Uterus (tissue), 4 donors: ENCODE results near the gene TRAPPC2L. TPM values are rescaled to one million over a fixed set of nuclear protein-coding genes. Genes with fewer than 3 reads are reported as not detected.
"Not testable (repeated sequence)": the region's sequence is repeated elsewhere in the genome, so short reads cannot be mapped to it uniquely, and the experiment has no call there.

Source experiments
- DNase-seq, 2 donors: peaks; one replicate each; pipeline ENCODE4 v3.0.0-alpha.2; 2019 to 2020
- H3K27ac ChIP-seq, 2 donors: fragments of 200-600 bp; sonication (generic); 1 replicate in 1 of 2; 2 replicates in 1 of 2; pipeline ENCODE4 v1.5.1; 2016 to 2018
- H3K27me3 ChIP-seq, 2 donors: fragments of 200-600 bp; sonication (generic); one replicate each; pipeline ENCODE4 v1.5.1; 2018 to 2019; ENCODE audit warnings: control low read depth in 1 of 2
- H3K36me3 ChIP-seq, 2 donors: fragments of 200-600 bp; sonication (generic); one replicate each; pipeline ENCODE4 v1.5.1; 2019; ENCODE audit warnings: control low read depth in 1 of 2
- H3K4me1 ChIP-seq, 2 donors: fragments of 200-600 bp; sonication (generic); one replicate each; pipeline ENCODE4 v1.5.1; 2018 to 2019; ENCODE audit warnings: control low read depth in 1 of 2
- H3K4me3 ChIP-seq, 2 donors: fragments of 200-600 bp; sonication (generic); 1 replicate in 1 of 2; 2 replicates in 1 of 2; pipeline ENCODE4 v1.5.1; 2018 to 2019; ENCODE audit warnings: mild to moderate bottlenecking in 1 of 2
- H3K9me3 ChIP-seq, 2 donors: fragments of 200-600 bp; sonication (generic); one replicate each; pipeline ENCODE4 v1.5.1; 2019; ENCODE audit warnings: control low read depth in 1 of 2
- POLR2A ChIP-seq, 2 donors: fragments of 450-650 bp; IDR thresholded peaks; one replicate each; pipeline ENCODE4 v1.6.1; 2016; ENCODE audit warnings: antibody characterized with exemption in 2 of 2, mild to moderate bottlenecking in 1 of 2, moderate library complexity in 1 of 2
- intact Hi-C: fragments of 100-400 bp; cut with DNase I; formaldehyde crosslinking; loops from one replicate; pipeline ENCODE4 v1.15.1; 2023; ENCODE audit warnings: low total_unique reads
- total RNA-seq, 4 donors: library from RNA; depleted of rRNA in 3 of 4; stranded (reverse); fragments of >200 nt in 3 of 4; gene quantifications; one replicate each; pipeline versions ENCODE4 v1.1.0 to v1.2.4, GENCODE V29; 2014 to 2023
- TF ChIP-seq, protein P1 (sequence below), 4 experiments: fragments of 200-600 bp in 2 of 4; fragments of 450-650 bp in 2 of 4; sonication (generic) in 2 of 4; IDR thresholded peaks; one replicate each; pipeline ENCODE4 v1.5.1; 2016 to 2019; ENCODE audit warnings: antibody characterized with exemption in 4 of 4, mild to moderate bottlenecking in 2 of 4, moderate library complexity in 1 of 4
- donor health status: DM: yes; HTN: yes; CAD: no.

Gene TRAPPC2L
- total RNA-seq, 4 donors from 2014 or later, result 21.5 to 680 (median 70.6) TPM

- H3K27me3 ChIP-seq, result no peaks in the 10 kb centered on the region
- no peak overlapping the region for H3K4me3 ChIP-seq
- no peak for DNase-seq
- intact Hi-C loops, result no loop called here
- no peaks in the 10 kb centered on the region for H3K36me3 ChIP-seq
- no peaks in the 10 kb centered on the region for H3K9me3 ChIP-seq
- H3K27ac ChIP-seq, result no peak overlapping the region
- H3K4me1 ChIP-seq, result no peaks in the 10 kb centered on the region
- no peak for TF ChIP-seq POLR2A (IDR thresholded peaks at IDR 0.05)
- TF ChIP-seq, protein P1, sequence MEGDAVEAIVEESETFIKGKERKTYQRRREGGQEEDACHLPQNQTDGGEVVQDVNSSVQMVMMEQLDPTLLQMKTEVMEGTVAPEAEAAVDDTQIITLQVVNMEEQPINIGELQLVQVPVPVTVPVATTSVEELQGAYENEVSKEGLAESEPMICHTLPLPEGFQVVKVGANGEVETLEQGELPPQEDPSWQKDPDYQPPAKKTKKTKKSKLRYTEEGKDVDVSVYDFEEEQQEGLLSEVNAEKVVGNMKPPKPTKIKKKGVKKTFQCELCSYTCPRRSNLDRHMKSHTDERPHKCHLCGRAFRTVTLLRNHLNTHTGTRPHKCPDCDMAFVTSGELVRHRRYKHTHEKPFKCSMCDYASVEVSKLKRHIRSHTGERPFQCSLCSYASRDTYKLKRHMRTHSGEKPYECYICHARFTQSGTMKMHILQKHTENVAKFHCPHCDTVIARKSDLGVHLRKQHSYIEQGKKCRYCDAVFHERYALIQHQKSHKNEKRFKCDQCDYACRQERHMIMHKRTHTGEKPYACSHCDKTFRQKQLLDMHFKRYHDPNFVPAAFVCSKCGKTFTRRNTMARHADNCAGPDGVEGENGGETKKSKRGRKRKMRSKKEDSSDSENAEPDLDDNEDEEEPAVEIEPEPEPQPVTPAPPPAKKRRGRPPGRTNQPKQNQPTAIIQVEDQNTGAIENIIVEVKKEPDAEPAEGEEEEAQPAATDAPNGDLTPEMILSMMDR (IDR thresholded peaks at IDR 0.05), result no peak
Observed at GRCh38 chr16:88820385-88821025, 36.4 kb upstream of the TRAPPC2L start.

DNA sequence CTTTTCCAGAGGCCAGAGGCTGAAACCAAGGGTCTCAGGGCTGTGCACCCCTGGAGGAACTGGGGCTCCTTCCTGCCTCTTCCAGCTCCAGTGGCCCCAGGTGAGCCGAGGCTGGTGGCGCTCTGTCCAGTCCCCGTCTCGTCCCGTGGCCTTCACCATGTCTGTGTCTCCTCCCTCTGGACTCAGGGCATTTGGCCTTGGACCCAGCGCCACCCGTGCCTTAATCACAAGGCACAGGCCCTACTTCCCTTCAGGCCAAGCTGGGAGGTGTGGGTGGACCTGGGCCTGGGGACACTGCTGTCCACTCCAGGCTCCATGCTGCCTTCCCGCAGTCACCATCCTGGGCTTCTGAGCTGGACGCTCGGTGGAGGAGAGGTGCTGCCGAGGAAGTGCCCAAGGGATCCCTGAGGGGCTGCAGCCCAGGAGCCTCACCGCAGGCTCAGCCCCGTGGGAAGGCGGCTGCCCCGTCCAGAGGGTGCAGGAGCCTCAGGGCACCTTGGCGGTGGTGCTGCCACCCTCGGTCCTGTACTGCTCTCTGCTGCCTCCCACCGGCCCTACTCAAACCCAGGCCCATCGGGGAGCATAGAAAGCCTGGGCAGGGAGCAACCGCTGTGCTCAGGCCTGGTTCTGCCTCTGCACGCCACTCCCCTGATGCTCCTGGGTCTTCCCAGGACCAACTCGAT is 35.6 kb upstream of the TRAPPC2L start:
- Histone ChIP-seq H3K27me3 (no peaks in the 10 kb centered on the region), H3K4me3 (no peak overlapping the region), H3K27ac (no peak overlapping the region), H3K4me1 (no peaks in the 10 kb centered on the region), H3K9me3 (no peaks in the 10 kb centered on the region), H3K36me3 (no peaks in the 10 kb centered on the region)
- TF ChIP-seq, protein P1 (IDR thresholded peaks at IDR 0.05), result no peak
- no peak for TF ChIP-seq POLR2A (IDR thresholded peaks at IDR 0.05)
- intact Hi-C loops, result no loop called here
- DNase-seq, result no peak

DNA sequence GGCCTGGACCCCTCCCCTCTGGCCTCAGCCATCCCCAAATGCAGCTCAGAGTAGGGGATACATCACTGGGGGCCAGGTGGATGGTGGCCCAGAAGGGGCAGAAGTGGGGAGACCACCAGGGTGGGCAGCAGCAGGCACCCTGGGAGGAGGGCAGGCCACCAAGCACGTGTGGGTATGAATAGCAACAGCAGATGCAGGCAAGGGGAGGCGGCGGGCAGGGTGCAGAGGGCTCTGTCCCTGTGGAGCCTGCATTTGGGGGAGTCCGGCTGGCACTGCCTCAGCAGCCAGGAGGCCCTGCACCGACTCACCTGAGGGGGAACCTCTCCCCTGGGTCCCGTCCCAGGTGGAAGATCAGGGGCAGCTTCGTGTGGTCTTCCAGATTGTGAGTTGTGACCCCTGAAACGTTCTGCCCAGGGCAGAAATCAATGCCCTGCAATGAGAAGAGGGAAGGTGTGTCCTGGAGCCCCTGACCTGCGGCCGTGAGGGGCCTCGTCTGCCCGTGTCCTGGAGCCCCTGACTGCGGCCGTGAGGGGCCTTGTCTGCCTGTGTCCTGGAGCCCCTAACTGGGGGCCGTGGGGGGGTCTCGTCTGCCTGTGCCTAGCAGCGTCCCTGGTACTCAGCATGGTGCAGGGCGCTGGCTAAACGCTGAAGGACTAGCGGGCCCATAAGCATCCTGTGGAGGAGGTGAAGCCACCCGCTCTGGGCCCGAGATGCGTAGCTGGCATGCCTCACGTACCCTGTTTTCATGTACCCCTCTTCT is 34.5 kb upstream of the TRAPPC2L start:
- H3K4me3 ChIP-seq, result no peak overlapping the region
- no peaks in the 10 kb centered on the region for H3K4me1 ChIP-seq
- no peak for DNase-seq
- intact Hi-C loops, result no loop called here
- H3K27ac ChIP-seq, result no peak overlapping the region
- H3K27me3 ChIP-seq, result no peaks in the 10 kb centered on the region
- no peaks in the 10 kb centered on the region for H3K9me3 ChIP-seq
- no peak for TF ChIP-seq POLR2A (IDR thresholded peaks at IDR 0.05)
- TF ChIP-seq, protein P1 (IDR thresholded peaks at IDR 0.05), result no peak
- H3K36me3 ChIP-seq, result no peaks in the 10 kb centered on the region

- H3K36me3 ChIP-seq, H3K4me1 ChIP-seq, H3K9me3 ChIP-seq, H3K27me3 ChIP-seq, DNase-seq, H3K4me3 ChIP-seq, intact Hi-C loops, H3K27ac ChIP-seq: not testable (repeated sequence)
Observed at GRCh38 chr16:88823646-88824045, 33.3 kb upstream of the TRAPPC2L start.

DNA sequence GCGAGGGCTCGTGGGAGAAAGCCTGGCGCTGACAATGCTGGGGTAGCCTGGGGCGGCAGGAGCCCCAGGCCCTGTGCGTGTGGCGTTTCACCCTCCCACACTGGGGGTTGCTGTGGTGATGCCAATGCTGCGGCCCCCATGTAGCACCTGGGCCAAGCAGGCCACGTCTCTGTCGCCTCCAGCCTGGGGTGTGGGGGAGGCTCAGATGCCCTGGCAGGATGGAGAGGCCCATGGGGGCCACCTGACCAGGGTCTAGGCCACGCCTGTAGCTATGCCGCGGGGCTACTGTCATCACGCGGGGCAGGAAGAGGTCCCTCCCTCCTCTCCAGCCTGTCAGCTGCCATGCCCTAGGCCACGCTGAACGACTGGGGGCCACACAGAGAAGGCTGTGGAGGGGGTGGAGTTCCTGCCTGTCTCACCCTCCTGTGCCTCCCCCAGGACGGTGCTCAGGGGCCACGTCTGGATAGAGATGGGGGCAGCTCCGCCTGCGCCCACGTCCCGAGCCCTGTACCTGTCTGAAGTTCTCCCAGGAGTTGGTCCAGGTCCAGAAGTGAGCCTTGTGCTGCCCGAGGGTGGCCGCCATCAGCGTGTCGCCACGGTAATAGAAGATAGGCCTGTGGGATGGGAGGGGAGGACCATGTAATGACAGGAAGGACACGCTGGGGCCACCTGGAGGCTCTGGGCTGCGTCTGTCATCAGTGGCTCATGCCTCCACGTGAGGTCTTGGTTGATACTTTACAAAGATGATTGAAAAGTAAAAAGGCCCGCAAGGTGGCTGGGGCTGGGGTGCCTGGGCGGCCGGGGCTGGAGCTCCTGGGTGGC is 32.5 kb upstream of the TRAPPC2L start:
- no peaks in the 10 kb centered on the region for H3K27me3 ChIP-seq
- TF ChIP-seq POLR2A (IDR thresholded peaks at IDR 0.05), result no peak
- TF ChIP-seq, protein P1 (IDR thresholded peaks at IDR 0.05), result no peak
- no peak for DNase-seq
- no peak overlapping the region for H3K27ac ChIP-seq
- no peak overlapping the region for H3K4me3 ChIP-seq
- H3K36me3 ChIP-seq, result no peaks in the 10 kb centered on the region
- intact Hi-C loops, result no loop called here
- H3K9me3 ChIP-seq, result no peaks in the 10 kb centered on the region
- H3K4me1 ChIP-seq, result no peaks in the 10 kb centered on the region
